HG03354 (cell line): ENCODE results near the gene BBS9.
"Not testable (repeated sequence)": the region's sequence is repeated elsewhere in the genome, so short reads cannot be mapped to it uniquely, and the experiment has no call there.

Experiments used
- ATAC-seq: cut with Tn5 transposase; IDR thresholded peaks from one replicate; pipeline ENCODE4 v1.9.1; 2021; ENCODE audit warnings: mild to moderate bottlenecking; ENCODE audit not compliant: unreplicated experiment, poor library complexity, severe bottlenecking

The BBS9 gene

DNA sequence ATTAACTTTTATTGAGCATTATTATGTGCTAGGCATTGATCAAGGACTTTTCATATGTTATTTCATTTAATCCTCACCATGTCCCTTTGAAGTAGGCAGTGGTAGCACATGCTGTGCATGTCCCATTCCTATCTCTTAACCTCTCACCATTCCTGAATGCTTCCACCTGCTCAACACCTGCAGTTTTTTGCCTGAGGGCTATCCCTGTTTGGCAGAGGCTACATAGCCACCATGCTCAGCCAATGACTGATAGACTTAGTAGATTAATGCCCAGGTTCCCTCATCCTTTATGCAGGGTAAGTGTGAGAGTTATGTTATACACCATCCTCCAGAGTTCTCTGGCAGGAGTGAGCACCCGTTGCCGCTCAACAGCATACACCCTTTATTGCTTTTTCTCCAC, 387.8 kb downstream of the BBS9 start:
- no peak for ATAC-seq

DNA sequence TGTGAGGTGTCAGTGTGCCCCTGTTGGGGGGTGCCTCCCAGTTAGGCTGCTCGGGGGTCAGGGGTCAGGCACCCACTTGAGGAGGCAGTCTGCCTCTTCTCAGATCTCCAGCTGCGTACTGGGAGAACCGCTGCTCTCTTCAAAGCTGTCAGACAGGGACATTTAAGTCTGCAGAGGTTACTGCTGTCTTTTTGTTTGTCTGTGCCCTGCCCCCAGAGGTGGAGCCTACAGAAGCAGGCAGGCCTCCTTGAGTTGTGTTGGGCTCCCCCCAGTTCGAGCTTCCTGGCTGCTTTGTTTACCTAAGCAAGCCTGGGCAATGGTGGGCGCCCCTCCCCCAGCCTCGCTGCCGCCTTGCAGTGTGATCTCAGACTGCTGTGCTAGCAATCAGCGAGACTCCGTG, 397.6 kb downstream of the BBS9 start:
- not testable (repeated sequence) for ATAC-seq

DNA sequence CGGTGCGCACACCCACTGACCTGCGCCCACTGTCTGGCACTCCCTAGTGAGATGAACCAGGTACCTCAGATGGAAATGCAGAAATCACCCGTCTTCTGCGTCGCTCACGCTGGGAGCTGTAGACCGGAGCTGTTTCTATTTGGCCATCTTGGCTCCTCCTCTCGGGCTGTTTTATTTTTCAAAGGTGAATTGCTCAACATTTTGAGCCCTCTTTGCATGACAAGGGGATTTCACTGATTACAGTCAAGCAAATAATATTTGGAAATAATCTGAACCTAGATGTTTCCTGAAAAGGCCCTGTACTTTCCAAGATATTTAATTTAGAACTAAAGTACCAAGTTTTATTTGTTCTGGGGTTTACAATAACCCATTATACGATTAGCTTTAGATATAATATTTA, 398.2 kb downstream of the BBS9 start:
- ATAC-seq: not testable (repeated sequence)

DNA sequence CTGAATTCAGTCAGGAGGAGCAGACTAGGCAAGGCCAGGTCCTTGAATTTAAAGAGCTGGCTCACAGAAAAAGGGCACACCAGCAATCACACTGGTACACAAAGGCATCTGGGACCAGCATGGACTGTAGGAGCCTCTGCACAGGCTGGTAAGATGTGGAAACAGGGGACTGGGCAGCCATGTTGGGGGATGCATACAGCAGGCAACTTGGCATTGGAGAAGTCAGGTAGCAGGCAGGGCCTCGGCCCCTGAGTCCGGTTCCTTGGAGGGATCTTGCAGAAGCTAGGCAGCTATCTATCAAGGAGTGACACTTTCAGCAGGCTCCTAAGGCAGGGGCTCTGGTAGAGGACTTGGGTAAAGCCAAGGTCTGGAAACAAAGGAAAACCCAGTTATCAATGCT, 399.7 kb downstream of the BBS9 start:
- no peak for ATAC-seq

DNA sequence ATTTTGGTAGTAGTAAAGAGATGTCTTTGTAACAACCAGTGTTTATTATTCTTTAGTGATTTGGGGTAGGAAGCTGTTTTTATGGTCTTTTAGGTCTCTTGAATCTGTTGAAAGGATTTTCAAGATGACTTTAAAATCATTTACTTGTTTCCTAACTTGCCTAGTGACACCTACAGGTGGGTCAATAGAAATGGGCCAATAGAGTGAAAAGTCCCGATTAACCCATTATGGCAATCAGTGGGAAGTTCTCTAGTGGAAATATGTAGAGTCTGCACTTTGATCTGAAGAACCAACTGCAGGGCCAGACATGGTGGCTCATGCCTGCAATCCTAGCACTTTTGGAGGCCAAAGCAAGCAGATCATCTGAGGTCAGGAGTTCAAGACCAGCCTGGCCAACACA, 401.3 kb downstream of the BBS9 start:
- ATAC-seq: no peak

DNA sequence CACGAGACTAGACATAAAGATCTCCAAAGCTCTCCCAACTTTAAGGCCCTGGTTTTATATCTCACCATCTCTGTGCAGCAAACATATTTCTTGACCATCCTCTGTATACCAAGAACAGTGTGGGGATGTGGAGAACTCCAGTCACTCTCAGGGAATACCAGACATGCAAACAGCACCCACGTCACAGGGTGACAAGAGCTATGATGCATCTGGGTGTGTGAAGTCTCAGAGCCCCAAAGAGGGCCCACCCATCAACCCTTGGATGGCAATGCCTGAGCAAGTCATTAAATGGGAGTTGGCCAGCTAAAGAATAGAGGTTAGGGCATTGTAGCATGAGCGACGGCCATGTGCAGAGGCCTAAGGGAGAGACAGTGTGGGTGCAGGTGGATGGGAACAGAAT, 402.5 kb downstream of the BBS9 start:
- ATAC-seq: no peak

DNA sequence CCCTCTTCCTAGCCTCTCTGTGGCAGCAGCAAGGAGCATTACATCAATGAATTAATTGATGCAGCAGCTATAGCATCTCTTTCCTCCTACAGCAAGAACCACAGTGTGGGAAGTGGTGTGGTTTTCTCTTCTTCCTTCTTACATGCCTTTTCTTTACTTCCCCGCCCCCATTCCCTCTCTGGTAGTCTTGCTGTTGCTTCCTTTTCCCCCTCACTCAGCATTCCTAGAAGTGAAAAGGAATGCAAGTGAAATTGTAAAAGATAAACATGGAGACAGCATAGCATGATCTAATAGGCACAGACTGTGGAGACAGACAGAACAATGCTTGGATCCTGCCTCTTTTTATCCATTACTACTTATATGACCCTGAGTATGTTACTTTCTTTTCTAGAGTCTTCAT, 405.5 kb downstream of the BBS9 start:
- no peak for ATAC-seq

DNA sequence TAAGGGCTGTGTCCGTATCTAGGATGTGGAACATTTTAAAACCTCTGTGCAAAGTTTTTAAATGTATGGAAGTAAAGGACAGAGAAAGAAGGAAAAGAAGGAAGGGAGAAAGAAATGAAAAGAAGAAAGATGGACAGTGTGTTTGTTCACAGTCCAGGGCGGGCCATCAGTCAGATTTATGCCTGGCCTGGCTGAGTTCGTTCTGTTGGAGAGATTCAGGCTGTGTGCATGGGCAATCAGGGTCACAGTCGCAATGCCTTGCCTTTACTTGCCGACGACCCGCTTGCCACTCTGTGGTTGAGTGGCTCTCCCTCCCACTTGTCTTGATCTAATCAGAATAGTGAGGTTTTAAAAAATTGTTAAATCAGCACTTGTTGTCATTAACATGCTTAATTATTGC, 406.6 kb downstream of the BBS9 start:
- no peak for ATAC-seq

DNA sequence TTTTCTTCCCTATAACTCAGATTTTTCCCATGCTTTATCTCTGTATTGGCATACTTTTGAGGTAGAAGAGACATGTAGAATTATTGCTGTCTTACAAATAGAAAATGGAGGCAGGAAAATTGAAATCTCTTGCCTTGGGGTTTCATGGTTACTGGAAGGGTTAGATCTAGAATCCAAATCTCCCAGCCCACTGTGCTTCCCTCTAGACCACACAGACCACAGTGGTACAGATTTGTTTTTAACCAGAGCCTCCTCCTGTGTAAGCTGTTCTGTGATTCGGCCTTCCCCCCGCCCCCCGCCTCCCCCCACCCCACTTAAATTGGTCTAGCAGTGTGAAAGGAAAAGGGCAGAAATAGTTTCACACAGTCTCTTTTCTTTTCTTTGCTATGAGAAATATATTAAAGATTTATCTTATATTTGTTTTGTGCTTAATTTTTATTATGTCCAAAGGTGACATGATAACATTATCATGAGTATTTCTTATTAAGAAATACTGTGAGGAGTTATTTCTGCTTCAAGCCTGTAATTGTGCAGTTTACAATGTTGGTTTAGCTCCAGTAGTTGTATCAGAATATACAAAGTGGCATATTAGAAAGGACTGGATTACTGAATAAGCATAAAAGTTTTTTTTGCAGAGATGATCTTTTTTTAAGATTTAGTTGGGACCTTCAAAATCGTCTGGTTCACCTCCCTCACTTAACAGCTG, 407.2 kb downstream of the BBS9 start:
- ATAC-seq: no peak

DNA sequence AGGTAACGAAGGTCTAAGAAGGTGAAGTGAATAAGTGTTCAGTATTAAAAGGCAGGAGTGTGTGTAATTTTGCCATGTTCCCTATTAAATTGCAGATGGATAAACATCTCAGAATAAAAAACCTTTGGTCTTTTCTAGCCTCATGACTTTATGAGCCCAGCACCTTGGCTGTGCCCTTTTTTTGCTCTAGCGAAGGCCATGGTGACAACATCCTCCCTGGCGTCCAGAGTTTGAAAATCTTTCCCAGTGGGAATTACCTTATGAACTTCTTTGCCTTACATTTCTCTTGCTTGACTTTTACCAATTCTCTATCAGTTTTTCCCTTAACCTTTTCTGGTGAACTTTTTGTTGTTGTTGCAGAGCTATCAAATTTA, 407.7 kb downstream of the BBS9 start:
- no peak for ATAC-seq

DNA sequence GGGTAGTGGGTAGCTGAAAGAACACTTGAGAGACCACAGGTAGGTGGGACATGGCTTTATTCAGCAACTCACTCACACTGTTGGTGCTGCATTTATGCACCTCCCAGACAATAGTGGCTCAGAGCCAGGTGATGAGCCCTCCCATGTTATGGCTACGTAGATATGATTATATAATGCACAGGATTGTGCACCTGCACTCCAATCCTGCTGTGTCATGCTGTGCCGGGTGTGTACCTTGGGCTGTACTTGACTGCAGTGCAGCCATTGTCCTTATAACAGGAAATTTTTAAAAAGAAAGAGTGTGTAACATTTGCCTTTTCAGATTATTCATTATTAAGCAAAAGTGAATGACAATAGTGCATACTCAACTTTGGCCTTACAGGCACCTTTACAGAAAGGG, 409.8 kb downstream of the BBS9 start:
- ATAC-seq: no peak

DNA sequence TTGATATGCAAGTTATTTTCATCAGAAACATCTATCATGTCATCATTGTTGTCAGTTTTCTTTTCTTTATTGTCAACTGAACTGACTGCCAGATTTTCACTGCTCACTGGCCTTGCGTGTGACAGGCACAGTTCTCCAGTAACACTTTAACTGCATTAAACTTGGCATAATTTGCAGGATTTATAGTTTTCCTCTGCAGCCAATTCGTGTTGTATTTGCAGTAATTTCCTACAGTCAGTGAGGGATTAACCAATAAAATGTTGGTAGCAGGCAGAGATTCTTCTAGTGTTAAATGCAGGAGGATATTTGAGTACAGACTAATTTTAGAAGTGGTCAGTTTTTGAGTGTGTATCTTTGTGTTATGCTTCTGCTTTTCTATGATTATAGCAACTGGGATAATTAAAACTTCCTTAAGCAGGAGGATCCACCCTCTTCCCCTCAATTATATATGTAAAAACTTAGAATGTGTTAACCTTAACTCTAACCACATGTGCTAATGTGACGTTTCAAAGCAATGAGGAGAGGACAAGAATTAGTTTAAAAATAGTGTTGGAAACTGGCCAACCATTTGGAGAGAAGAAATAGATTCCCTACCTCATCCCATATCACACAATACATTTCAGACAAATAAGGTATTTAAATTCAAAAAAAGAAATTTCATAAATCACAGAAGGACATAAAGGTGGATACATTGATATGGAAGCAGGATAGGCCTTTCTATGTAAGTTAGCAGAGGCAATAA, 410.5 kb downstream of the BBS9 start:
- ATAC-seq: no peak

DNA sequence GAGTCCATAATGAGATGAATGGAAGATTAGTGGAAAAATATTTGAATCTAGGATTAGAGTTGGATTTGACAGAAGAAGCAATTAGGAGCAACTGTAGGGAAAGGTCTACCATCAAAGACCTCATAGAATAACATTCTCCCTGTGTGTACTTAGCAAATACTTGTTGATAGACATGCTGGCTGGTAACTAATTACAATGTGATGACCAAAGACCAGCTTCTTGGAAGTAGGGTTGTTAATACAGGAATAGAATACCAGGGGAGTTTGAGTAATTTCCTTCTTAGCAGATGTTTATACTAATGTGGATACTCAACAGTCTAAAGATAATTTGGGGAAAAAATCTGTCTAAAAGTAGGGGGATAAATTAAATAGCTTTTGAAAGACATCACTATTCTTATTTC, 418.5 kb downstream of the BBS9 start:
- ATAC-seq: no peak

DNA sequence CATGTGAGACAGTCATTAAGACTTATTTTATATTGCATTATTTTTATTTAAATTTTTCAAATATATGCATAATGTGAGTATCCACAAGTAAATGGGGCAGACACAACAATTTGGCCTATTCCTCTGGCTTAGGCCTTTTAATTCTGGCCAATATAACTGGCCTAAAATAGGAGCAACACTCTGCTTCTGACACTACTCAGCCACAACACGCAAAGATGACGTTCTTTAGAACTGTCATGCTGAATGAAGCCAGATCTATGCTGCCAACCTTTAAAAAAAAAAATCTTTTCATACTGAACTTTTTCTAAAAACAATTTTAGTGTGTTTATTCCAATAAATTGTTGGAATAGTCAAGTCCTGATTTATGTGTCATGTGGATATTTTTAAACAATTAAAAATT, 421.0 kb downstream of the BBS9 start:
- no peak for ATAC-seq

DNA sequence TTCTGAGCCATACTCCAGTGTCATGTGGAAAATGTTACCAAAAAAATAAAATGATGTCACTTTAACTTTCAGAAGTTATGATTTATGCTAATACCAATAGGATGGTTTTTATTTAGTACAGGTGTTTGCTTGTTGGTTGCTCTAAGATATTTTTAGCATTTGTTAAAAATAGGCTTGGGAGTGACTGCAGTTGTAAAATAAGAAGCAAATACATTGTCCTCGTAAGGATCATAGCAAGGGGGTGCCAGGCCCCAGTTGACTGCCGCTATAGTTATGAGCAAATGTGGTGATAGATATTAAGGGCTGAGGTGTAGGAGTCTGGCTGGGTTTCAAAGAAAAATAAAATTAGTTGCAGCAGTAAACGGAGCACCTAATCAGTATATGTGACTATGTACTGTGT, 421.6 kb downstream of the BBS9 start:
- ATAC-seq: no peak

DNA sequence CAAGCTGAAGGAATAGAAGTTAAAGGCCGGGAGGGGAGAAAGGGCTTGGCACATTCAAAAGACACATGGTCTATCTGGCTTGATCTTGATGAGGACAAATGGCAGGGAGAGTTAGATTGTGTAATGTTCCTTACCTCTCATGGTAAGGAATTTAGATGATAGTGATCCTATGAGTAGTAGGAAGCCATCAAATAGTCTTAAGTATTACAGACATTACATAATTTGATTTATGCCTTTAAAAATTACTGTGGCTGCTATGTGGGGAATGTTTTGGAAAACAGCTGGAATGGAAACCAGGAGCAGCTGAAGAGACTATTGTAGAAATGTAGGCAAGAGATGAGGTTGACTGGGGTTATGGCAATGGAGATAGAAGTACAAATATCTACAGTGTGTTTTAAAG, 424.7 kb downstream of the BBS9 start:
- no peak for ATAC-seq

DNA sequence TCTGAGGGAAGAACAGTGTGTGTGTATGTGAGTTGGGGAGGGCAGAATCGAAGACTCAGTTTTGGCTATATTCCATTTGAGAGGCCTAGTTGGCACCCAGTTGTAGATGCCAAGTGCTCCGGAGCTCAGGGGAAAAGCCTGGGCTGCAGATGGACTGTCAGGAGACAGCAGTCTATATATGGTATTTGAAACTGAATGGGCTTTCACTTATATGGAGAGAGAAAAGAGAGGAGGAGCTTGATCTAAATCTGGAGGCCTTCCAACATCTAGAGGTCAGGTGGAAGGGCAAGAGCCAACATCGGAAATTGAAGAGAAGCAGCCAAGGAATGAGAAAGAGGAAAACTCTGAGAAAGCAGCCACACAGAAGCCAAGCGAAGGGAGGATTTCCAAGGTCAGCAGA, 425.2 kb downstream of the BBS9 start:
- ATAC-seq: no peak

DNA sequence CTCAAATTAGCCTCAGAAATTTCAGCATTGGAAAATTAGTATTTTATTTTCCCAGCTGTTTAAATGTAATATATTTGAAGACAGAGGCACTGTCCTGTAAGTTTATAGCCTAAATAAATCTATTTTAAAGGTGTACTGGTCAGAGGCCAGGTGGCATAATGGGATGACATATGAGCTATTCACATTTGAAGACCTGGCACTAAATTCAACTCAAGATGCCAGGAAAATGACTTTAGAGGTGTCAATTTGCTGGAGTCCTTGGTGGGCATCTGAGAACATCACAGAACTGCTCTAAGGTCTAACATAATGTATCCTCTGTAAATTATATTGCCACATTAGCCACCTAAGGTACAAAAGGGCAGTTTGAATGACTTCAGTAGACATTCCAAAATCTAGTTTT, 427.1 kb downstream of the BBS9 start:
- no peak for ATAC-seq

DNA sequence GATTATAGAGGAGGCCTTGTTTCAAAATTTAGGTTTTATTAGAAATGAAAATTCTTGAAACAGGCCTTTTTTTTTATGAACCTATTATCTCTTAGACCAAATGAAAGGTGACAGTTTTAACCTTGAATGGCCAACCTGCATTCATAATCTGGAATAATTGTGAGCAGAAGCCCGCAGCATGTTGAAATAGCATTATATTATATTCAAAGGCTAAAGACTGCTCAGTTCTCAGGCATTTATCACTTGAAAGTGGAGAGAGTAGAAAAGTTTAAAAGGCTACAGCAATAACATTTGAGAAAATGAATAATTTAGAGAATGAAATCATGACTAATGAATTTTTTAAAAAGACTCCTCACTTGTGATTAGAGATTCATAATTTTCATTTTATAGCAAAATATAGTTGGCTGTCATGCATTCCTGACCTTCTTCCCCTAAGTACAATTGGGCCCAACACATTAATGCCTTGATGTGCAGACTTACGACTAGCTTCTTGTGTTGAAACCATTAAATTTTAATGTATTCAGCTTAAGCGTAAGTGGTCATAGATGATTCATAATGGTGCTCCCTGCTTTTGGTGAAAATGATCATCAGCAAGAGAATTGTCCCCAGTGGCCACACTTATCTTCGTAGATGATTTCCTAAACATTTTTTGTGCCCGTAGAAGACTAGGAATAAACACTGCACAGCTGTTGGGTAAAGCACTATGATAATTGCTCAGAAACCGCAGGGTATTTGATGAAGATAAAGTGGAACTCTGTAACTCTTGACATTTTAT, 429.4 kb downstream of the BBS9 start:
- ATAC-seq: no peak

DNA sequence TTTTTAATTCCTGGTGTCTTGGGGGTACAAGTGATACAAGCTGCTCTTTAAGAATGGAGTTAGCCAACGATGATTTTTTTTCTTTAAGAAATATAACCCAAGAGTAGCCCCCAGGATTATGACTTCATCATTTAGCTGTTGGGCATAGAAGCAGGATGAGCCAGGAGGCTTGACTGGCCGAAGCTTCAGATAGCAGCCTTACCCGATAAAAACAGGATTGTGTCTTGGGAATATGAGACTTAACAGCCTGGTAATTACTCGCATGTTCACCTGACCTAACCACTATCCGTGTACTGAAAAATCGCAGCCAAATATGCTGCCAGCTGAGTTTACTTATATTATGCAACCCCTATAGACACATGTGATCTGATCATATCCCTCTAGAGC, 430.0 kb downstream of the BBS9 start:
- no peak for ATAC-seq

DNA sequence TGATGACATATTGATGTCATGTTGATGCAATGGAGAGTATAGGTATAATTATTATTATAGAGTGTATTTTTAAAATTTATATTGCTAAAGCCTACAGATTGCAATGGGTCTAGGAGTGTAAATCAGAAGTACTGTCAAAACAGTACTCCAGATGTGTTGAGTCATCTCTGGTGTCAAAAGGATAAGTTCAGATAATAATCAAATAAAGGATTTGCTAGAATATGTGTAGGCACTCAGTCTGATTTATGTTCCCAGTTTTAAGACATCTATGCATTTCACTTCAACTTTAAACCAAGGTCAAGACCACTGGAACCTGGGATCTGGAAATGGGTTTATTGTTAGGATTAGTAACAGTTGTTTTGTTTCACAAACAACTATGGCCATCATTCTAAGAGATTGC, 433.6 kb downstream of the BBS9 start:
- no peak for ATAC-seq
